ENCODE measurements around the gene THOC7.

The THOC7 gene

DNA sequence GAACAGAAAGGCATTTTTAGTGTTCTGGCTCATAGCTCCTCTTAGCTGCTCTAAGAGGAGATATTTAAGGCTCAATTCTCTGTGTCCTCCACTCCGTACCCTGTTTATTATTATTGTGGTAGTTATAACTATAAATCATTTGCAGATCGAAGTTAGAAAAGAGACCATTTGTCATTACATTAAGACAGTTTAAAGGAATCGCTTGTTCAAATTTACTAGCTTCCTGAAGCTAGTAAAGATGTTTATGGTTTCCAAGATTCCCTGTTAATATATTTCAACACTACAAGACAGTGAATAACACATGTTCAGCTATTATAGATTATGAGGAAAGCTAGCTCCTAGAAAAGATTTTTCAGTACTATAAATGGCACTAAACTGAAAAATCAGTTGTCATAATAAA, 12.7 kb upstream of the THOC7 start:
- no peak overlapping the region for H2AFZ ChIP-seq (ENCODE audit: low read depth, low read length)
- H3K27ac ChIP-seq (ENCODE audit: low read length): no peak overlapping the region
- no peaks in the 10 kb centered on the region for H3K4me1 ChIP-seq (ENCODE audit: low read length)
- peaks cover 95% of the 10 kb centered on the region for H3K79me2 ChIP-seq (ENCODE audit: low read length)
- no peak overlapping the region for H3K9ac ChIP-seq (ENCODE audit: low read length)
- no peak overlapping the region for H3K4me3 ChIP-seq (ENCODE audit: low read length)
- peaks cover 84% of the 10 kb centered on the region for H4K20me1 ChIP-seq (ENCODE audit: insufficient read depth, low read length)
- TF ChIP-seq, protein P1, sequence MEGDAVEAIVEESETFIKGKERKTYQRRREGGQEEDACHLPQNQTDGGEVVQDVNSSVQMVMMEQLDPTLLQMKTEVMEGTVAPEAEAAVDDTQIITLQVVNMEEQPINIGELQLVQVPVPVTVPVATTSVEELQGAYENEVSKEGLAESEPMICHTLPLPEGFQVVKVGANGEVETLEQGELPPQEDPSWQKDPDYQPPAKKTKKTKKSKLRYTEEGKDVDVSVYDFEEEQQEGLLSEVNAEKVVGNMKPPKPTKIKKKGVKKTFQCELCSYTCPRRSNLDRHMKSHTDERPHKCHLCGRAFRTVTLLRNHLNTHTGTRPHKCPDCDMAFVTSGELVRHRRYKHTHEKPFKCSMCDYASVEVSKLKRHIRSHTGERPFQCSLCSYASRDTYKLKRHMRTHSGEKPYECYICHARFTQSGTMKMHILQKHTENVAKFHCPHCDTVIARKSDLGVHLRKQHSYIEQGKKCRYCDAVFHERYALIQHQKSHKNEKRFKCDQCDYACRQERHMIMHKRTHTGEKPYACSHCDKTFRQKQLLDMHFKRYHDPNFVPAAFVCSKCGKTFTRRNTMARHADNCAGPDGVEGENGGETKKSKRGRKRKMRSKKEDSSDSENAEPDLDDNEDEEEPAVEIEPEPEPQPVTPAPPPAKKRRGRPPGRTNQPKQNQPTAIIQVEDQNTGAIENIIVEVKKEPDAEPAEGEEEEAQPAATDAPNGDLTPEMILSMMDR (IDR thresholded peaks at IDR 0.05; ENCODE audit: low read depth, low read length): no peak
- TF ChIP-seq EZH2phosphoT487 (IDR thresholded peaks at IDR 0.05; ENCODE audit: low read depth): no peak
- peaks cover 9% of the 10 kb centered on the region for H3K36me3 ChIP-seq (replicated peaks; ENCODE audit: low read depth, low read length)
- no peaks in the 10 kb centered on the region for H3K9me3 ChIP-seq (ENCODE audit: insufficient read depth, low read length)
- H3K27me3 ChIP-seq (ENCODE audit: low read depth, low read length): no peaks in the 10 kb centered on the region
- H3K4me2 ChIP-seq (ENCODE audit: low read length): no peak overlapping the region

DNA sequence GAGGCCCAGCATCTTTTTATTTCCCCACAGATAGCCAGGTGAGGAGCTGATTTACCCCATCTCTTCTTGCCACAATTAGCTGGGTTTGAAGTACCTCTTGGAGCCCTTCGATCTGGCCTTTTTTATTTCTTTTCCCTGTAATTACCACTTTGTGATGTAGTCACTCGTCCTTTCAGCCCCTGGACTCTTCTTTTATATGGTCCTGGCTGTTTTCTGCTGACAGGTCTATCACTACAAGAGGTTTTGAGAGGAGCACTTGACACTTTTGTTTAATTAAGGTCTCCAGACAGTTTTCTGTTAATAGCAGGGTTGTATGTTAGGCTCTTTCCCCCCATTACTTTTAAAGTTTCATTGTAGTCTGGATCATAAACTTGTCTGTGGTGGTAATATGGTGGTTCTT, 11.9 kb upstream of the THOC7 start:
- Histone ChIP-seq H3K36me3 (replicated peaks; ENCODE audit: low read depth, low read length) (peaks cover 9% of the 10 kb centered on the region), H3K4me3 (ENCODE audit: low read length) (no peak overlapping the region), H3K9ac (ENCODE audit: low read length) (no peak overlapping the region), H3K4me2 (ENCODE audit: low read length) (no peak overlapping the region), H2AFZ (ENCODE audit: low read depth, low read length) (no peak overlapping the region), H3K4me1 (ENCODE audit: low read length) (no peaks in the 10 kb centered on the region), H3K27me3 (ENCODE audit: low read depth, low read length) (no peaks in the 10 kb centered on the region), H3K9me3 (ENCODE audit: insufficient read depth, low read length) (no peaks in the 10 kb centered on the region), H3K27ac (ENCODE audit: low read length) (no peak overlapping the region), H3K79me2 (ENCODE audit: low read length) (peaks cover 95% of the 10 kb centered on the region), H4K20me1 (ENCODE audit: insufficient read depth, low read length) (peaks cover 81% of the 10 kb centered on the region)
- TF ChIP-seq, protein P1 (IDR thresholded peaks at IDR 0.05; ENCODE audit: low read depth, low read length): no peak

DNA sequence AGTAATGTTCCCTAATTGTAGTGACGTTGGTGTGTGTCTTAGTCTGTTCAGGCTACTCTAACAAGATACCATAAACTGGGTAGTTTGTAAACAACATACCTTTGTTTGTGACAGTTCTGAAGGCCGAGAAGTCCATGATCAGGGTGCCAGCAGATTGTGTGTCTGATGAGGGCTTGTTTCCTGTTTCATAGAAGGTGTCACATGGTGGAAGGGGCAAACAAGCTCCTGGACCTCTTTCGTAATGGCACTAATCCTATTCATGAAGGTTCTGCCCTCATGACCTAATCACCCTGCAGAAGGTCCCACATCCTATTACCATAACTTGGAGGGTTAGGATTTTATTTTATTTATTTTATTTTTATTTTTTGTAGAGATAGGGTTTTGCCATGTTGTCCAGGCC, 11.2 kb upstream of the THOC7 start:
- TF ChIP-seq, protein P1 (IDR thresholded peaks at IDR 0.05; ENCODE audit: low read depth, low read length): no peak
- TF ChIP-seq EZH2phosphoT487 (IDR thresholded peaks at IDR 0.05; ENCODE audit: low read depth): no peak
- H3K4me2 ChIP-seq (ENCODE audit: low read length): no peak overlapping the region
- H3K4me1 ChIP-seq (ENCODE audit: low read length): no peaks in the 10 kb centered on the region
- H2AFZ ChIP-seq (ENCODE audit: low read depth, low read length): no peak overlapping the region
- peaks cover 9% of the 10 kb centered on the region for H3K36me3 ChIP-seq (replicated peaks; ENCODE audit: low read depth, low read length)
- no peak overlapping the region for H3K4me3 ChIP-seq (ENCODE audit: low read length)
- H4K20me1 ChIP-seq (ENCODE audit: insufficient read depth, low read length): peaks cover 82% of the 10 kb centered on the region
- H3K79me2 ChIP-seq (ENCODE audit: low read length): peaks cover 95% of the 10 kb centered on the region
- H3K27me3 ChIP-seq (ENCODE audit: low read depth, low read length): no peaks in the 10 kb centered on the region
- no peak overlapping the region for H3K27ac ChIP-seq (ENCODE audit: low read length)
- no peak overlapping the region for H3K9ac ChIP-seq (ENCODE audit: low read length)
- no peaks in the 10 kb centered on the region for H3K9me3 ChIP-seq (ENCODE audit: insufficient read depth, low read length)

DNA sequence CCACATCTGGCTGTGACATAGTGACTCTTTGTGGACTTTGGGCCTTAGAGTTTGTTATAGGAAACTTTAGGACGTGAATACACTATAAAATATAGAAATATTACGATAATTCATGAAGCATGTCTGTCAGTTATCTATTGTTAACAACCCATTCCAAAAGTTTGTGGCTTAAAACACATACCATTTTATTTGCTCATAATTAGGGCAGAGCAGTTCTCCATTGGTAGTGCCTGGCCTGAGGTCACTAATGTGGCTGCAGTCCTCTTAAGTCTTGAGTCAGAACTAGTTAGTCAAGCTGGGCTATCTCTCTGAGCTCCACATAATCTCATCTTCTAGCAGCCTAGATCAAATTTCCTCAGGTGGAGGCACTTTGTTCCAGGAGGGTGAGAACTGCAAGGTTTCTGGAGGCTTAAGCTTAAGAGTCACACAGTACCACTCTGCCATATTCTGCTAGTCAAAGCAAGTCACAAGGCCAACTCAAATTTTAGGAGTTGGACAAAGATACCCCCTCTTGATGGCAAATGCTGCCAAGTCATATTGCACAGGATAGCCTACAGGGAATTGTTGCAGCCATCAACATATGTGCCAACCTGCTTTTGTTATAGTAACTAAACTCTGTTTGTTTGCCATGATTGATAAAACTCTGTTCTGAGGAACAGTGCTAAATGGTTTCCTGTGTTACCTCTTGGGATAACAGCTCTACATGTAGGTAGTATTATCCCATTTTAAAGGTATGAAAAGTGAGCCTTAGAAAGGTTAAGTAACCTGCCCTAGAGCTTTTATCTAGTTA, 8.7 kb upstream of the THOC7 start:
- Histone ChIP-seq H3K4me3 (ENCODE audit: low read length) (no peak overlapping the region), H3K36me3 (replicated peaks; ENCODE audit: low read depth, low read length) (peaks cover 15% of the 10 kb centered on the region), H3K27ac (ENCODE audit: low read length) (no peak overlapping the region), H4K20me1 (ENCODE audit: insufficient read depth, low read length) (peaks cover 74% of the 10 kb centered on the region), H3K79me2 (ENCODE audit: low read length) (peaks cover 95% of the 10 kb centered on the region), H3K9ac (ENCODE audit: low read length) (no peak overlapping the region), H3K27me3 (ENCODE audit: low read depth, low read length) (no peaks in the 10 kb centered on the region), H2AFZ (ENCODE audit: low read depth, low read length) (no peak overlapping the region), H3K9me3 (ENCODE audit: insufficient read depth, low read length) (no peaks in the 10 kb centered on the region), H3K4me1 (ENCODE audit: low read length) (peaks cover 14% of the 10 kb centered on the region), H3K4me2 (ENCODE audit: low read length) (no peak overlapping the region)
- no peak for TF ChIP-seq EZH2phosphoT487 (IDR thresholded peaks at IDR 0.05; ENCODE audit: low read depth)
- TF ChIP-seq, protein P1 (IDR thresholded peaks at IDR 0.05; ENCODE audit: low read depth, low read length): no peak
